Mesothelial cell of epicardium (in vitro differentiated cells): ENCODE measurements around the gene NT5DC2. TPM values are rescaled to one million over a fixed set of nuclear protein-coding genes. Genes with fewer than 3 reads are reported as not detected.

ENCODE experiments used
- DNase-seq, 2 experiments: peaks; one replicate each; pipeline ENCODE4 v3.0.0; 2021; ENCODE audit warnings: low spot score in 2 of 2; ENCODE audit not compliant: unreplicated experiment in 2 of 2
- H3K27ac Mint-ChIP-seq: 2 replicates; pipeline ENCODE4 v1.8.0; 2021; ENCODE audit warnings: mixed read lengths
- H3K27me3 Mint-ChIP-seq: 2 replicates; pipeline ENCODE4 v1.8.0; 2021; ENCODE audit warnings: low read depth, mixed read lengths
- H3K36me3 Mint-ChIP-seq: 2 replicates; pipeline ENCODE4 v1.8.0; 2021; ENCODE audit warnings: mixed read lengths
- H3K4me1 Mint-ChIP-seq: 2 replicates; pipeline ENCODE4 v1.8.0; 2021; ENCODE audit warnings: mixed read lengths
- H3K4me3 Mint-ChIP-seq: 2 replicates; pipeline ENCODE4 v1.8.0; 2021; ENCODE audit warnings: mild to moderate bottlenecking, moderate library complexity, mixed read lengths
- H3K9me3 Mint-ChIP-seq: 2 replicates; pipeline ENCODE4 v1.8.0; 2021; ENCODE audit warnings: mixed read lengths
- total RNA-seq: library from RNA; stranded (reverse); gene quantifications from 3 replicates; pipeline ENCODE4 v1.2.1, GENCODE V29; 2021
- TF ChIP-seq, protein P1 (sequence below): fragments of 200-600 bp; sonication (generic); IDR thresholded peaks from one replicate; pipeline ENCODE4 v1.5.0; 2021; ENCODE audit warnings: antibody characterized with exemption; ENCODE audit not compliant: unreplicated experiment

The NT5DC2 gene
- total RNA-seq, 1 donor from 2014 or later: 266 TPM

DNA sequence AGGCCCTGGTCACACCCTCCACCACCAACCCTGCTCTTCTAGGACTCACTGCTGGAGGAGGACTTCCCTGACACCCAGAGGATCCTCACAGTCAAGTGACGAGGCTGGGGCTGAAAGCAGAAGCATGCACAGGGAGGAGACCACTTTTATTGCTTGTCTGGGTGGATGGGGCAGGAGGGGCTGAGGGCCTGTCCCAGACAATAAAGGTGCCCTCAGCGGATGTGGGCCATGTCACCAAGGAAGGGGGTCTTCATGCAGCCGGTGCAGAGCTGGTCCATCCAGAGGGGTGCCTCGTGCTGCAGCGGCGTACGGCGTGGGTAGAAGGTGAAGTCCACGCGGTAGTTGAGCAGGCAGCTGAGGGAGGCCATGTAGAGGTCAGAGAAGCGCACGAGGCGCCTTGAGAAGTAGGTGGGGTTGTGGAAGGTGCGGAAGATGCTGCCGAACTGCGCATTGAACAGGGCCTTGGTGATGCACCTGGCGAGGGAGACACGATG is 9.4 kb downstream of the NT5DC2 start:
- Mint-ChIP-seq H3K27ac (peak overlapping the region; percentile 72), H3K27me3 (no peaks in the 10 kb centered on the region), H3K36me3 (peaks cover 10% of the 10 kb centered on the region), H3K4me3 (no peak overlapping the region), H3K9me3 (no peaks in the 10 kb centered on the region), H3K4me1 (peaks cover 21% of the 10 kb centered on the region)
- DNase-seq: no peak
- TF ChIP-seq, protein P1, sequence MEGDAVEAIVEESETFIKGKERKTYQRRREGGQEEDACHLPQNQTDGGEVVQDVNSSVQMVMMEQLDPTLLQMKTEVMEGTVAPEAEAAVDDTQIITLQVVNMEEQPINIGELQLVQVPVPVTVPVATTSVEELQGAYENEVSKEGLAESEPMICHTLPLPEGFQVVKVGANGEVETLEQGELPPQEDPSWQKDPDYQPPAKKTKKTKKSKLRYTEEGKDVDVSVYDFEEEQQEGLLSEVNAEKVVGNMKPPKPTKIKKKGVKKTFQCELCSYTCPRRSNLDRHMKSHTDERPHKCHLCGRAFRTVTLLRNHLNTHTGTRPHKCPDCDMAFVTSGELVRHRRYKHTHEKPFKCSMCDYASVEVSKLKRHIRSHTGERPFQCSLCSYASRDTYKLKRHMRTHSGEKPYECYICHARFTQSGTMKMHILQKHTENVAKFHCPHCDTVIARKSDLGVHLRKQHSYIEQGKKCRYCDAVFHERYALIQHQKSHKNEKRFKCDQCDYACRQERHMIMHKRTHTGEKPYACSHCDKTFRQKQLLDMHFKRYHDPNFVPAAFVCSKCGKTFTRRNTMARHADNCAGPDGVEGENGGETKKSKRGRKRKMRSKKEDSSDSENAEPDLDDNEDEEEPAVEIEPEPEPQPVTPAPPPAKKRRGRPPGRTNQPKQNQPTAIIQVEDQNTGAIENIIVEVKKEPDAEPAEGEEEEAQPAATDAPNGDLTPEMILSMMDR: no peak

- TF ChIP-seq, protein P1: no peak
- Mint-ChIP-seq H3K27me3 (no peaks in the 10 kb centered on the region), H3K4me3 (no peak overlapping the region), H3K9me3 (no peaks in the 10 kb centered on the region), H3K27ac (peak overlapping the region; percentile 72), H3K36me3 (peaks cover 10% of the 10 kb centered on the region), H3K4me1 (peaks cover 23% of the 10 kb centered on the region)
- DNase-seq: no peak
Observed at GRCh38 chr3:52523386-52524257, 10.0 kb downstream of the NT5DC2 start.

- Mint-ChIP-seq H3K4me3 (no peak overlapping the region), H3K36me3 (peaks cover 8% of the 10 kb centered on the region), H3K27ac (no peak overlapping the region), H3K9me3 (no peaks in the 10 kb centered on the region), H3K4me1 (peaks cover 23% of the 10 kb centered on the region), H3K27me3 (no peaks in the 10 kb centered on the region)
- TF ChIP-seq, protein P1: no peak
- DNase-seq: no peak
Observed at GRCh38 chr3:52522651-52523251, 10.9 kb downstream of the NT5DC2 start.

DNA sequence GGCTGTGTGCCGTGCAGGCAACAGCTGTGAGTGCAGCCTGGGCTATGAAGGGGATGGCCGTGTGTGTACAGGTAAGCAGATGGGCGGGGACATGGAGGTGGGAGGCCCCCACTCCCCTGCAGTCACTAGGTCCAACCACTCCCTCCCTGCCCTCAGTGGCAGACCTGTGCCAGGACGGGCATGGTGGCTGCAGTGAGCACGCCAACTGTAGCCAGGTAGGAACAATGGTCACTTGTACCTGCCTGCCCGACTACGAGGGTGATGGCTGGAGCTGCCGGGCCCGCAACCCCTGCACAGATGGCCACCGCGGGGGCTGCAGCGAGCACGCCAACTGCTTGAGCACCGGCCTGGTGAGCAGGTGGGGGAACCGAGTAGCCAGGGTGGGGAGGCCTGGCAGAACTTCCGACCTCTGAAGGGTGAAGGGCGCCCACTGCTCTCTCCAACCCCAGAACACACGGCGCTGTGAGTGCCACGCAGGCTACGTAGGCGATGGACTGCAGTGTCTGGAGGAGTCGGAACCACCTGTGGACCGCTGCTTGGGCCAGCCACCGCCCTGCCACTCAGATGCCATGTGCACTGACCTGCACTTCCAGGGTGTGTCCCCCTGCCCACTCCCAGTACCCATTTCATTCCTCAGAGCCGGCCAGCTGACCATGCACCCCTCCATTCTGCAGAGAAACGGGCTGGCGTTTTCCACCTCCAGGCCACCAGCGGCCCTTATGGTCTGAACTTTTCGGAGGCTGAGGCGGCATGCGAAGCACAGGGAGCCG is 11.6 kb downstream of the NT5DC2 start:
- H3K4me3 Mint-ChIP-seq: no peak overlapping the region
- no peak overlapping the region for H3K27ac Mint-ChIP-seq
- no peaks in the 10 kb centered on the region for H3K27me3 Mint-ChIP-seq
- peaks cover 23% of the 10 kb centered on the region for H3K4me1 Mint-ChIP-seq
- DNase-seq: no peak
- TF ChIP-seq, protein P1: no peak
- H3K9me3 Mint-ChIP-seq: no peaks in the 10 kb centered on the region
- H3K36me3 Mint-ChIP-seq: peaks cover 8% of the 10 kb centered on the region

- H3K27ac Mint-ChIP-seq: no peak overlapping the region
- H3K4me3 Mint-ChIP-seq: no peak overlapping the region
- H3K27me3 Mint-ChIP-seq: no peaks in the 10 kb centered on the region
- H3K4me1 Mint-ChIP-seq: peaks cover 22% of the 10 kb centered on the region
- TF ChIP-seq, protein P1: no peak
- H3K9me3 Mint-ChIP-seq: no peaks in the 10 kb centered on the region
- no peak for DNase-seq
- H3K36me3 Mint-ChIP-seq: peaks cover 8% of the 10 kb centered on the region
Observed at GRCh38 chr3:52521488-52521824, 12.2 kb downstream of the NT5DC2 start.
